ENCODE measurements around the gene ACSBG1.

- TF ChIP-seq CTCF (IDR thresholded peaks at IDR 0.05; ENCODE audit: low read length) (no peak), EZH2 (optimal IDR thresholded peaks at IDR 0.05; ENCODE audit: low read depth, low read length) (no peak)
These were observed 26.6 kb downstream of the ACSBG1 start for GRCh38 chr15:78207641-78208340.

Data from MM.1S (cell line).